HG02884 (cell line): Measurements from ENCODE around the gene PDLIM5.
A peak's percentile ranks its signal among the peaks of the same experiment; 100 is the strongest.

Experiments
- ATAC-seq: cut with Tn5 transposase; IDR thresholded peaks from one replicate; pipeline ENCODE4 v1.9.1; 2021; ENCODE audit warnings: mild to moderate bottlenecking, moderate library complexity; ENCODE audit not compliant: unreplicated experiment

The PDLIM5 gene

GRCh38 chr4:94523617-94524016 lies 71.9 kb downstream of the PDLIM5 start:
- ATAC-seq = no peak

GRCh38 chr4:94525993-94526728 lies 74.4 kb downstream of the PDLIM5 start:
- peak; percentile 71 for ATAC-seq

GRCh38 chr4:94527556-94528233 lies 76.0 kb downstream of the PDLIM5 start:
- no peak for ATAC-seq

GRCh38 chr4:94528792-94529451 lies 77.2 kb downstream of the PDLIM5 start:
- no peak for ATAC-seq

- ATAC-seq = no peak
Observed at GRCh38 chr4:94530073-94530472, 78.3 kb downstream of the PDLIM5 start.

- ATAC-seq = no peak
Observed at GRCh38 chr4:94531991-94532789, 80.4 kb downstream of the PDLIM5 start.

GRCh38 chr4:94533405-94534223 lies 81.9 kb downstream of the PDLIM5 start:
- ATAC-seq = no peak

- peak; percentile 94 for ATAC-seq
Observed at GRCh38 chr4:94534401-94535312, 82.9 kb downstream of the PDLIM5 start.

- no peak for ATAC-seq
Observed at GRCh38 chr4:94536049-94536448, 84.3 kb downstream of the PDLIM5 start.

GRCh38 chr4:94536649-94537469 lies 85.1 kb downstream of the PDLIM5 start:
- ATAC-seq = no peak

- ATAC-seq = no peak
Observed at GRCh38 chr4:94537921-94538628, 86.3 kb downstream of the PDLIM5 start.

- ATAC-seq = no peak
Observed at GRCh38 chr4:94540476-94540875, 88.7 kb downstream of the PDLIM5 start.

GRCh38 chr4:94544811-94545210 lies 93.1 kb downstream of the PDLIM5 start:
- ATAC-seq = no peak

- no peak for ATAC-seq
Observed at GRCh38 chr4:94545296-94545695, 93.6 kb downstream of the PDLIM5 start.

GRCh38 chr4:94546949-94547348 lies 95.2 kb downstream of the PDLIM5 start:
- no peak for ATAC-seq

GRCh38 chr4:94548571-94548970 lies 96.8 kb downstream of the PDLIM5 start:
- ATAC-seq = no peak

- ATAC-seq = no peak
Observed at GRCh38 chr4:94550352-94550751, 98.6 kb downstream of the PDLIM5 start.

GRCh38 chr4:94550851-94551250 lies 99.1 kb downstream of the PDLIM5 start:
- no peak for ATAC-seq
